Uterus (tissue), 2 donors: ENCODE measurements around the gene KLF1.

ENCODE experiments used
- POLR2A ChIP-seq, 2 donors: fragments of 450-650 bp; IDR thresholded peaks; one replicate each; pipeline ENCODE4 v1.6.1; 2016; ENCODE audit warnings: antibody characterized with exemption in 2 of 2, mild to moderate bottlenecking in 1 of 2, moderate library complexity in 1 of 2
- TF ChIP-seq, protein P1 (sequence below), 4 experiments: fragments of 200-600 bp in 2 of 4; fragments of 450-650 bp in 2 of 4; sonication (generic) in 2 of 4; IDR thresholded peaks; one replicate each; pipeline ENCODE4 v1.5.1; 2016 to 2019; ENCODE audit warnings: antibody characterized with exemption in 4 of 4, mild to moderate bottlenecking in 2 of 4, moderate library complexity in 1 of 4

DNA sequence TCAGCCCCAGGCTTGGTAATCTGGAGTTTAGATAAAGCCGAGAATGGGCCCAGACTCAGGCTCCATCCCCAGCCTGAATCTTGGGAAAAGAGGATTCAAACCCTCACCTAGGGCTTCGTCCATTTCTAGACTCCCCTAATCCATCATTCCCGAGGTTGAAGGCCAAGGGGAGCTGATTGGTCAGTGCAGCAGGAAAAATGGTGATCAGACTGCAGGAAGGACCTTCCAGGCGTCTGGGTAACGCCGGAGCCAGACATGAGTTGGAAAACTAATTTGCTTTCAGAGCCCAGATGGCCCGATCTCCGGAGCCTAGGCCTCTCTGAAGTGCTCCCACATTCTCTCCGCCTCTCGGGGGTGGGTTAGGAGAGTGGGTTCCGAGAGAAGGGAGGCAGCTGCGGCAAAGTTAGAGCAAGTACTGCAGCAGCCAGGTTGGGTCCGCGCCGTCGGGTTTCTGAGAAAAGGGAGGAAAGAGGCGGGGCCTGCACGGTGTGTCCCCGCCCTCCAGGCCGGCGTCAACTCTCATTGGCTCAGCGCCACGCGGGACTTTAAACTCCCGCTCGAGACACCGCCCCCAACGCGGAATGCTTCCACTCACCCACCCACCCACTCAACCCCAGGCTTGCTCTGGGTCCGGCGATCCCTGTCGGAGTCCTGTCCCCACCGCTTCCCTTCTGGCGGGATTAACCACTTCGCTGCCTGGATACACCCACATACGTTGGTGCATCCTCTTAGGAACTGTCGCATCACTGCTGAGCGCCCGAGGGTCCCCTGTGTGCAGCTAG lies 51.8 kb downstream of the KLF1 start:
- TF ChIP-seq, protein P1, sequence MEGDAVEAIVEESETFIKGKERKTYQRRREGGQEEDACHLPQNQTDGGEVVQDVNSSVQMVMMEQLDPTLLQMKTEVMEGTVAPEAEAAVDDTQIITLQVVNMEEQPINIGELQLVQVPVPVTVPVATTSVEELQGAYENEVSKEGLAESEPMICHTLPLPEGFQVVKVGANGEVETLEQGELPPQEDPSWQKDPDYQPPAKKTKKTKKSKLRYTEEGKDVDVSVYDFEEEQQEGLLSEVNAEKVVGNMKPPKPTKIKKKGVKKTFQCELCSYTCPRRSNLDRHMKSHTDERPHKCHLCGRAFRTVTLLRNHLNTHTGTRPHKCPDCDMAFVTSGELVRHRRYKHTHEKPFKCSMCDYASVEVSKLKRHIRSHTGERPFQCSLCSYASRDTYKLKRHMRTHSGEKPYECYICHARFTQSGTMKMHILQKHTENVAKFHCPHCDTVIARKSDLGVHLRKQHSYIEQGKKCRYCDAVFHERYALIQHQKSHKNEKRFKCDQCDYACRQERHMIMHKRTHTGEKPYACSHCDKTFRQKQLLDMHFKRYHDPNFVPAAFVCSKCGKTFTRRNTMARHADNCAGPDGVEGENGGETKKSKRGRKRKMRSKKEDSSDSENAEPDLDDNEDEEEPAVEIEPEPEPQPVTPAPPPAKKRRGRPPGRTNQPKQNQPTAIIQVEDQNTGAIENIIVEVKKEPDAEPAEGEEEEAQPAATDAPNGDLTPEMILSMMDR (IDR thresholded peaks at IDR 0.05), result no peak
- TF ChIP-seq POLR2A (IDR thresholded peaks at IDR 0.05), result no peak
